ENCODE results near the gene GRWD1.
"Not testable (repeated sequence)": the region's sequence is repeated elsewhere in the genome, so short reads cannot be mapped to it uniquely, and the experiment has no call there.

GRWD1 gene

DNA sequence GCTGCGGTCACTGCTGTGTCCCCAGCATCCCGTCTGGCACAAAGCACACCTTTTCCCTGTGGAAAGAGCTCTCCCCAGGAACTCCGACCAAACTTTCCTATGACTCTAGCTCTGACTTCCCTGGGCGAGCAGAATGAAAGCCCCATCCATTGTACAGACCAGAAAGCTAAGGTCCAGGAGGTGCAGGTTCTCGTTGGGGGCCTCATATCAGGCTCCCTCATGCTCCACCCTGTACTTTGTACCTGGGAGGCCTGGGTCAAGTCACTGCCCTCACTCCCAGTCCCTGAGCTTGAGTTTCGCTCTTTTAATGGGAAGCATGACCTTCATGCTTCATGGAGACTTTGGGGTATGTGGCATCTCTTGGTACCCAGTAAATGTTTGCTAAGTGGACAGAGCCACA lies 41.8 kb downstream of the GRWD1 start:
- H3K4me3 ChIP-seq (ENCODE audit: insufficient read depth, low read depth, low read length), result no peak overlapping the region
- no peaks in the 10 kb centered on the region for H3K36me3 ChIP-seq (ENCODE audit: control insufficient read depth, insufficient read depth, low read length)
- peaks cover 6% of the 10 kb centered on the region for H3K4me1 ChIP-seq (ENCODE audit: control insufficient read depth, insufficient read depth, low read length)
- H3K27me3 ChIP-seq (ENCODE audit: control insufficient read depth, insufficient read depth, low read length, poor library complexity, severe bottlenecking), result peaks cover 24% of the 10 kb centered on the region
- WGBS, 2 experiments, result 92 to 93% methylated on average over 6 of the region's 6 CpGs
- no peaks in the 10 kb centered on the region for H3K9me3 ChIP-seq (ENCODE audit: control insufficient read depth, low read length)
- H3K27ac ChIP-seq (ENCODE audit: insufficient read depth, low read depth, low read length, poor library complexity, severe bottlenecking), result no peak overlapping the region

DNA sequence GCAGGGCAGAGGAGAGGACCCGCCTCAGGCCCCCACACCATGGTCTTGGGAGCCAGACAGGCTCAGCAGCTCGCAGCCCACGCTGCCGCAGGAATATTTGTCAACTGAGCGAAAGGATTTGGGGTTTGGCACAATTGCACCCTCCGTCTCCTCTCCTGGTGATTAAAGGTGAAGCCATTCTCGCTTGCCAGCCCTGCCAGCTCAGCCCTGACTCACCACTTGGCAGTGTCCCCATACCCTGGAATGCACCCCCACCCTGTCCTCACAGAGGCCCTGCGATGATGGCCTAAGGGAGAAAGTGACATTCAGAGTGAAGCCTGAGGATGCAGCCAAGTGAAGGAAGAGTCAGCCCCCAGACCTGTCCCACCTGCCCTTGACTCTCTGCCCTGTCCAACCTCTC lies 42.2 kb downstream of the GRWD1 start:
- Histone ChIP-seq H3K27ac (ENCODE audit: insufficient read depth, low read depth, low read length, poor library complexity, severe bottlenecking) (no peak overlapping the region), H3K9me3 (ENCODE audit: control insufficient read depth, low read length) (no peaks in the 10 kb centered on the region), H3K36me3 (ENCODE audit: control insufficient read depth, insufficient read depth, low read length) (no peaks in the 10 kb centered on the region), H3K27me3 (ENCODE audit: control insufficient read depth, insufficient read depth, low read length, poor library complexity, severe bottlenecking) (peaks cover 24% of the 10 kb centered on the region), H3K4me3 (ENCODE audit: insufficient read depth, low read depth, low read length) (no peak overlapping the region), H3K4me1 (ENCODE audit: control insufficient read depth, insufficient read depth, low read length) (peaks cover 6% of the 10 kb centered on the region)
- WGBS, 2 experiments, result 95 to 96% methylated on average over 8 of the region's 8 CpGs

DNA sequence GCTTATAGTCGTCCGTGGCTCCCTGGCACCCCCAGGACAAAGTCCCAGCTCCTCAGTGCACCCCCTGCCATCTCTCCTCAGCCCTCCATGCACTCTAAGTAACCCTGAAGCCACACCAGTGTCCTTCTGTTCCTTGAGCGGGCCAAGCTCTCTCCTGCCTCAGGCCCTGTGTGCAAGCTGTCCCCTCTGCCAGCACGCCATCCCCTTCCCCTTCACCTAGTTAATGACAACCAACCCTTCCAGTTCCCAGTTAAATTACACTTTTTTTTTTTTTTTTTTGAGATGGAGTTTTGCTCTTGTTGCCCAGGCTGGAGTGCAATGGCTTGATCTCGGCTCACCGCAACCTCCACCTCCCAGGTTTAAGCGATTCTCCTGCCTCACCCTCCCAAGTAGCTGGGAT lies 42.7 kb downstream of the GRWD1 start:
- WGBS, 2 experiments, result 89 to 91% methylated on average over 7 of the region's 7 CpGs
- H3K27me3 ChIP-seq (ENCODE audit: control insufficient read depth, insufficient read depth, low read length, poor library complexity, severe bottlenecking), result peaks cover 24% of the 10 kb centered on the region
- H3K4me3 ChIP-seq (ENCODE audit: insufficient read depth, low read depth, low read length); H3K27ac ChIP-seq (ENCODE audit: insufficient read depth, low read depth, low read length, poor library complexity, severe bottlenecking); H3K9me3 ChIP-seq (ENCODE audit: control insufficient read depth, low read length); H3K36me3 ChIP-seq (ENCODE audit: control insufficient read depth, insufficient read depth, low read length); H3K4me1 ChIP-seq (ENCODE audit: control insufficient read depth, insufficient read depth, low read length): not testable (repeated sequence)

- Histone ChIP-seq H3K4me3 (ENCODE audit: insufficient read depth, low read depth, low read length) (no peak overlapping the region), H3K36me3 (ENCODE audit: control insufficient read depth, insufficient read depth, low read length) (no peaks in the 10 kb centered on the region), H3K4me1 (ENCODE audit: control insufficient read depth, insufficient read depth, low read length) (peaks cover 6% of the 10 kb centered on the region), H3K27me3 (ENCODE audit: control insufficient read depth, insufficient read depth, low read length, poor library complexity, severe bottlenecking) (peaks cover 33% of the 10 kb centered on the region), H3K9me3 (ENCODE audit: control insufficient read depth, low read length) (no peaks in the 10 kb centered on the region), H3K27ac (ENCODE audit: insufficient read depth, low read depth, low read length, poor library complexity, severe bottlenecking) (no peak overlapping the region)
- 29 to 34% methylated on average over 19 of the region's 19 CpGs for WGBS, 2 experiments
Measured at GRCh38 chr19:48489608-48490216, 43.9 kb downstream of the GRWD1 start.

DNA sequence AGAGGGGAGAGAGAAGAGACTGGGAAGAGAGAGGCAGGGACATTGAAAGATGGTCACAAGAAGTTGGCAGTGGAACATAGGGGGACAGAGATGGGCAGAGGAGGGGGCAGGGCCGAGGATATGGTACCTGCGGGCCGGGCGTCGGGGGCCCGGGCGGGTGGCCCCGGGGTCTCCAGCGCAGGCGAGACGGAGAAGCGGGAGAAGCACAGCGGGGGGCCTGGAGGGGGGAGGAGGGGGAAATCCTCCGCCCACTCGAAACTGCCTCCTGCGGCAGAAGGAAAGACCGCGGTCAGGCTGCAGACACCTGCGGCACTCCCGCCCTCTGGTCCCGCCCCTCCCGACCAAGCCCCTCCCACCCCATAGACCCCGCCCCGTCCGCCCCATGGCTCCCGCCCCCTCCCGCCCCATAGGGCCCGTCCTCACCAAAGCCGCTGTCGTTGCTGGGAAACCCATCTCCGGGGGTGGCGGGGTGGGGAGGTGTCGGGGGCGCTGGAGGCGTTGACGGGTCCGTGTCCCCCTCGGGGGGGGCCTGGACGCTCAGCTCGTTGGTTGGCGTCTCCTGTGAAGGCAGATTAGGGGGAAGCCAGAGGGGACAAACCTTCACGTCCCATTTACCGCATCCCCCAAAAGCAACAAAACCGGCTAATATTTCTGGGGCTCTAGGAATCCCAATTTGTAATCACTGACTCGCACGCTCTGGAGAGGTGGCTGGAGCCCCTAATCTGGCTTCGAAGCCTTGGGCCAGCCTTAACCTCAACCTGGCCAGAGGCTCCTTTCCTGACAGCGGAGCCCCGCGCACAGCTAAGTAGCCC lies 45.4 kb downstream of the GRWD1 start:
- H3K27me3 ChIP-seq (ENCODE audit: control insufficient read depth, insufficient read depth, low read length, poor library complexity, severe bottlenecking), result peaks cover 43% of the 10 kb centered on the region
- 3% methylated on average over 44 to 49 of the region's 50 CpGs for WGBS, 2 experiments
- no peaks in the 10 kb centered on the region for H3K36me3 ChIP-seq (ENCODE audit: control insufficient read depth, insufficient read depth, low read length)
- H3K27ac ChIP-seq (ENCODE audit: insufficient read depth, low read depth, low read length, poor library complexity, severe bottlenecking), result peak overlapping the region; percentile 50
- H3K4me3 ChIP-seq (ENCODE audit: insufficient read depth, low read depth, low read length), result peak overlapping the region; percentile 13
- peaks cover 6% of the 10 kb centered on the region for H3K4me1 ChIP-seq (ENCODE audit: control insufficient read depth, insufficient read depth, low read length)
- H3K9me3 ChIP-seq (ENCODE audit: control insufficient read depth, low read length), result no peaks in the 10 kb centered on the region

- Histone ChIP-seq H3K4me1 (ENCODE audit: control insufficient read depth, insufficient read depth, low read length) (peaks cover 6% of the 10 kb centered on the region), H3K27me3 (ENCODE audit: control insufficient read depth, insufficient read depth, low read length, poor library complexity, severe bottlenecking) (peaks cover 43% of the 10 kb centered on the region), H3K36me3 (ENCODE audit: control insufficient read depth, insufficient read depth, low read length) (no peaks in the 10 kb centered on the region), H3K4me3 (ENCODE audit: insufficient read depth, low read depth, low read length) (peak overlapping the region; percentile 13), H3K27ac (ENCODE audit: insufficient read depth, low read depth, low read length, poor library complexity, severe bottlenecking) (no peak overlapping the region), H3K9me3 (ENCODE audit: control insufficient read depth, low read length) (no peaks in the 10 kb centered on the region)
- 9 to 12% methylated on average over 10 of the region's 10 CpGs for WGBS, 2 experiments
Measured at GRCh38 chr19:48491793-48492123, 46.0 kb downstream of the GRWD1 start.

DNA sequence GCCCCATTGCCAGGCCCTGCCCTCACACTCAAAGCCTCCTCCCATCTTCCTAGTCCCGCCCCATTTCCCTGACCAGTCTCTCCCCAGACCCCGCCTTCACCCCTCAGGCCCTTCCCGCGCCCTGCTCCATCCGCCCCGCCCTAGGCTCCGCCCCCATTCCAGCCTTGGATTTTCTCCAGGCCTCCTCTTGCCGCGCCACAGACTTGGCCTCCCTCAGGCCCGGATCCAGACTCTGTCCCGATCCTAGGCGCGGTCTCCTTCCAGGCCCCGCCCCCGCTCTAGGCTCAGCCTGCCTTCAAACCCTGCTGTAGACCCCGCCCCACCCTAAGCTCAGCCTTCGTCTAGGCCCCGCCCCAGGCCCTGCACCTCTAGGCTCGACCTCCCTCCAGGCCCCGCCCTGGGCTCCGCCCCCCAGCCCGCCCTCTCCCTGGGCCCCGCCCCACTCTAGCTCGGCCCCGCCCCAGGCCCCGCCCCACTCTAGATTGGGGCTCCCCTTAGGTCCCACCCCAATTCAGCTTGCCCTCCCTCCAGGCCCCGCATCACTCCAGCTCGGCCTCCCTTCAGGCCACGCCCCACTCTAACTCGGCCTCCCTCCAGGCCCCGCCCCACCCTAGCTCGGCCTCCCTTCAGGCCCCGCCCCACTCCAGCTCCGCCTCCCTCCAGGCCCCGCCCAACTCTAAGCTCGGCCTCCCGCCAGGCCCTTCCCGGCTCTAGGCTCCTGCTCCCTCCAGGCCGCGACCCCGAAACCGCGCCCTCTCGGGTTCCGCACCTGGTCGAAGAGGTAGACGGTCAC lies 47.3 kb downstream of the GRWD1 start:
- H3K4me1 ChIP-seq (ENCODE audit: control insufficient read depth, insufficient read depth, low read length), result peaks cover 6% of the 10 kb centered on the region
- peaks cover 43% of the 10 kb centered on the region for H3K27me3 ChIP-seq (ENCODE audit: control insufficient read depth, insufficient read depth, low read length, poor library complexity, severe bottlenecking)
- H3K9me3 ChIP-seq (ENCODE audit: control insufficient read depth, low read length), result no peaks in the 10 kb centered on the region
- peak overlapping the region; percentile 55 for H3K4me3 ChIP-seq (ENCODE audit: insufficient read depth, low read depth, low read length)
- WGBS, 2 experiments, result 2 to 3% methylated on average over 43 to 47 of the region's 47 CpGs
- peak overlapping the region; percentile 36 for H3K27ac ChIP-seq (ENCODE audit: insufficient read depth, low read depth, low read length, poor library complexity, severe bottlenecking)
- no peaks in the 10 kb centered on the region for H3K36me3 ChIP-seq (ENCODE audit: control insufficient read depth, insufficient read depth, low read length)

- Histone ChIP-seq H3K27ac (ENCODE audit: insufficient read depth, low read depth, low read length, poor library complexity, severe bottlenecking) (no peak overlapping the region), H3K36me3 (ENCODE audit: control insufficient read depth, insufficient read depth, low read length) (no peaks in the 10 kb centered on the region), H3K4me3 (ENCODE audit: insufficient read depth, low read depth, low read length) (peak overlapping the region; percentile 55), H3K27me3 (ENCODE audit: control insufficient read depth, insufficient read depth, low read length, poor library complexity, severe bottlenecking) (peaks cover 43% of the 10 kb centered on the region), H3K9me3 (ENCODE audit: control insufficient read depth, low read length) (no peaks in the 10 kb centered on the region), H3K4me1 (ENCODE audit: control insufficient read depth, insufficient read depth, low read length) (peaks cover 6% of the 10 kb centered on the region)
- 7% methylated on average over 70 of the region's 70 CpGs for WGBS, 2 experiments
Measured at GRCh38 chr19:48493718-48494401, 48.1 kb downstream of the GRWD1 start.

GRCh38 chr19:48495396-48495795 lies 49.6 kb downstream of the GRWD1 start:
- 91% methylated on average over 6 of the region's 6 CpGs for WGBS, 2 experiments
- H3K9me3 ChIP-seq (ENCODE audit: control insufficient read depth, low read length), result no peaks in the 10 kb centered on the region
- no peaks in the 10 kb centered on the region for H3K36me3 ChIP-seq (ENCODE audit: control insufficient read depth, insufficient read depth, low read length)
- peaks cover 5% of the 10 kb centered on the region for H3K4me1 ChIP-seq (ENCODE audit: control insufficient read depth, insufficient read depth, low read length)
- H3K27ac ChIP-seq (ENCODE audit: insufficient read depth, low read depth, low read length, poor library complexity, severe bottlenecking), result no peak overlapping the region
- peaks cover 37% of the 10 kb centered on the region for H3K27me3 ChIP-seq (ENCODE audit: control insufficient read depth, insufficient read depth, low read length, poor library complexity, severe bottlenecking)
- no peak overlapping the region for H3K4me3 ChIP-seq (ENCODE audit: insufficient read depth, low read depth, low read length)
